RWPE1 (cell line): Measurements from ENCODE around the gene CCDC6.

Source experiments
- CTCF ChIA-PET: fragments of 350-600 bp; sonication (Branson Sonifier 250); formaldehyde crosslinking; extraction: SDS; loops from one replicate; lab custom pipeline; 2021; lab: Yijun Ruan, JAX
- POLR2A ChIA-PET: fragments of 400-600 bp; formaldehyde crosslinking; extraction: SDS; loops from one replicate; lab custom pipeline; 2020; ENCODE audit warnings: antibody characterized with exemption; ENCODE audit not compliant: low non-redundant PET; lab: Yijun Ruan, JAX
- DNase-seq: peaks from one replicate; pipeline ENCODE4 v3.0.0; 2012; ENCODE audit warnings: low spot score
- H3K27ac ChIP-seq: fragments of 450-650 bp; 2 replicates; pipeline ENCODE4 v1.5.1; 2017
- CTCF ChIP-seq: fragments of 450-650 bp; conservative IDR thresholded peaks from 2 replicates; pipeline ENCODE4 v1.5.1; 2017; ENCODE audit warnings: low read depth, mild to moderate bottlenecking

The CCDC6 gene

DNA sequence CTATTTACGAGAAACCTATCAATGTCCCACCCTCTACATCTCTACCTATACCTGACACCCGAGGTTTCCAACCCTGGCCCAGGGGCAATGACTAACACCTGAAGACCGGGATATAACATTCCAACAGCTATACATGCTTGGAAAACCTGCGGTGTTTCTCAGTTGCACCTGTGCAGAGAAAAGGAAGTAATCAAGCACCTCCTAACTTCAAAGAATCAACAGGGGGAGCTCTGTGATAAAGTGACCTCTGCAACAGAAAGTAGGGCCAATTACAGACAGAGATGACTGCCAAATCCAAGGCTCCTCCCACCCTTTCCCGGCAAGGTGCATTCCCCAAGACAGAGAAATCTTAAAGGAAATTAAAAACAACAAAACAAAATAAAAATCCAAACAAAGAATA is 41.3 kb downstream of the CCDC6 start:
- POLR2A ChIA-PET = interaction anchor here (1.6 kb wide), 1 partner anchor 41 kb away, joined by 12 read pairs; the partner anchor contains the start of gene CCDC6
- DNase-seq = peak; percentile 85
- CTCF ChIA-PET = interaction anchor here (0.6 to 1.8 kb wide), 12 partner anchors 12 to 1121 kb away, joined by 3 to 8 read pairs (median 3); partner anchors contain the start of gene CCDC6
- H3K27ac ChIP-seq = no peak overlapping the region
- TF ChIP-seq CTCF = no peak

DNA sequence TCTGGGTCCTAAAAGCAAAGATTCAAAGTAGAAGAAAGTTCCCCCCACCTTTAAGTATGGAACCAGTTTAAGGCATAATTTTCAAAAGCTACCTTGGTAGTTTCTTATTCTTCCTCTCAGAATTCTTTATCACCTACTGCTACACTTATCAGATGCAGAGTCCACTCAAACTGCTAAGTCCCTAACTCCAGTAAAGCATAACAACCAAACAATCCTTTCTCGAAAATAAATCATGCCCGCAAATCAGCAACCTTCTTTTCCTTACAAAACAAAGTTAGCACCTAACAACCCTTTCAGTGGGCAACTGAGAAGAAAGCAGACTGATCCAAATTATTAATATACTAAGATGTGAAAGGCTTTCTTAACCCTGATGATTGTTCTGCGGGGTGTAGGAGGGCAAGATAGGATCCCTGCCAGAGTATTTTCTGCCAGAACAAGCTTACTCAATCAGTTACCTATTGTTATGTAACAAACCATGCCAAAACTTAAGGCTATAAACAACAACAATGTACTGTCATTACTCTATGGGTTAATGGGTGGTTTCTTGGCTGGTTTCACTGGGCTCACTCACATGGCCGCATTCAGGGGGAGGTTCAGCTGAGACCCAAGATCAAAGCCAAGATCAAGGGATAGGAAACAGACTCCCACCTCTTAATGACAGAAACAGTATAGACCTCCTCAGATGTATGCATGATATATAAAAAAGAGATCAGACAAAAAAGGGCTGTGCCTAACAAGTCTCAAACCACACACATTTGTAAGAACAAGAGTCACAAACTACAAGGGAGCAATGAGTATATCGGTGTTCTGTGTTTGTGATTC is 42.0 kb downstream of the CCDC6 start:
- ChIA-PET CTCF (interaction anchor here (0.6 to 1.8 kb wide), 12 partner anchors 13 to 1120 kb away, joined by 3 to 8 read pairs (median 3); partner anchors contain the start of gene CCDC6), POLR2A (interaction anchor here (1.6 kb wide), 1 partner anchor 42 kb away, joined by 12 read pairs; the partner anchor contains the start of gene CCDC6)
- H3K27ac ChIP-seq = no peak overlapping the region
- TF ChIP-seq CTCF = no peak
- peak; percentile 20 for DNase-seq

GRCh38 chr10:59859570-59859969 is 46.8 kb downstream of the CCDC6 start:
- no peak overlapping the region for H3K27ac ChIP-seq
- no peak for TF ChIP-seq CTCF
- DNase-seq = no peak
- ChIA-PET CTCF (no interaction called here), POLR2A (no interaction called here)

- H3K27ac ChIP-seq = no peak overlapping the region
- no peak for DNase-seq
- CTCF ChIA-PET = interaction anchor here (0.6 kb wide), 2 partner anchors 22 to 1861 kb away, joined by 3 read pairs; no protein-coding TSS in a partner anchor
- POLR2A ChIA-PET = no interaction called here
- no peak for TF ChIP-seq CTCF
Observed at GRCh38 chr10:59857921-59858320, 48.4 kb downstream of the CCDC6 start.

GRCh38 chr10:59857049-59857448 is 49.3 kb downstream of the CCDC6 start:
- H3K27ac ChIP-seq = no peak overlapping the region
- no peak for DNase-seq
- POLR2A ChIA-PET = no interaction called here
- no peak for TF ChIP-seq CTCF
- CTCF ChIA-PET = no interaction called here

DNA sequence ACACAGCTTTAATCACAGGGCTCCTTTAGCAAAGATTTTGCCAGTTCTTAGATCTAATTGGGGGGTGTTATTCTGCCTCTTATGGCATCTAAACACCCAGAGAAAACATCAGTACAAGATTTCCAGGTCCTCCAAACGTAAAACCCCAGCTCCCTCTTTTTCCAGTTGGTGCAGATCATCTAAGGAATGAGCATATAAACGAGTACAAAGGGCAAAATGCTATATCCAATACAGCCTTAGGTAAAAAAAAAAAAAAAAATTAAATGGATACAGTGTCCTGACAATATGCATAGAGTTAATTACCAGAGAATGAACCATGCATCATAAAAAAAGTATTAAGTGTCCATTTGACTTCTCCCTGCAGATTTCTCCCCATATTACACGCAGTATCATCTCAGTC is 50.3 kb downstream of the CCDC6 start:
- POLR2A ChIA-PET = no interaction called here
- TF ChIP-seq CTCF = no peak
- DNase-seq = no peak
- H3K27ac ChIP-seq = no peak overlapping the region
- CTCF ChIA-PET = interaction anchor here (0.7 kb wide), 1 partner anchor 53 kb away, joined by 7 read pairs; no protein-coding TSS in a partner anchor
